GM19238 (cell line): ENCODE data around the gene APOA5.
"Not testable (repeated sequence)": the region's sequence is repeated elsewhere in the genome, so short reads cannot be mapped to it uniquely, and the experiment has no call there.

Source experiments
- DNase-seq: peaks from one replicate; pipeline ENCODE4 v3.0.0; 2011; ENCODE audit warnings: low spot score; ENCODE audit not compliant: insufficient read length

APOA5 gene

GRCh38 chr11:116827461-116827860, 35.8 kb upstream of the APOA5 start:
- no peak for DNase-seq

DNA sequence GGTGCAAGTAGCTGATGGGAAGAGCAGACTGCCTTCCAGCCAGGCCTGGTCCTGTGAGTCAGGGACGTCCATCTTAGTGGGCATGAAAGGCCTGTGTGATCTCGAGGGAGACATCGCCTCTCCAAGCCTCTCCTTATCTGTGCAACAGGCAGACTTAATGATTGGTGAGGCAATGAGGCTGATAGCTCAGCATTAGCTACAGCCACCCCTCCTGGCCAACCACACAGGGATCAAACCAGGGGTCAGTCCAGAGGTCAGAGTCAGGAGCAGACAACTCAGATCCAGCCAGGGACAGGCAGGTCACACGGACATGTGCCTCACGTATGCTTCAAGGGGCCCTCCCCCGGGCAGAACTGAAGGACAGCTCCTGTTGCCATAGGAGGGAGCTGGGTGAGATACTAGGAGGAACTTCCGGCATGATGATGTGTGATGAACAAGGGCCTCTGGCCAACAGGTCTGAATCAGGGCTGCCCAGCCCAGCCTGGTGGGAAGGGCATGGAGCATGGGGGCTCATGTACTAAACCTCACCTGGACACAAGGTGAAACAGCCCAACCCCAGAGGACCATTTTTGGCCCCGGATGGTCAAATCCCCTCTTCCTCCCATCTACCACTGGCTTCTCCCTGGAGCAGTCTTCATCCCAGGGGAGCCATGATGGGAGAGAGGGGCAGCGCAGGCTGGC, 35.2 kb upstream of the APOA5 start:
- DNase-seq, result no peak

GRCh38 chr11:116825854-116826750, 34.4 kb upstream of the APOA5 start:
- DNase-seq, result no peak

GRCh38 chr11:116825434-116825833, 33.8 kb upstream of the APOA5 start:
- DNase-seq, result no peak

DNA sequence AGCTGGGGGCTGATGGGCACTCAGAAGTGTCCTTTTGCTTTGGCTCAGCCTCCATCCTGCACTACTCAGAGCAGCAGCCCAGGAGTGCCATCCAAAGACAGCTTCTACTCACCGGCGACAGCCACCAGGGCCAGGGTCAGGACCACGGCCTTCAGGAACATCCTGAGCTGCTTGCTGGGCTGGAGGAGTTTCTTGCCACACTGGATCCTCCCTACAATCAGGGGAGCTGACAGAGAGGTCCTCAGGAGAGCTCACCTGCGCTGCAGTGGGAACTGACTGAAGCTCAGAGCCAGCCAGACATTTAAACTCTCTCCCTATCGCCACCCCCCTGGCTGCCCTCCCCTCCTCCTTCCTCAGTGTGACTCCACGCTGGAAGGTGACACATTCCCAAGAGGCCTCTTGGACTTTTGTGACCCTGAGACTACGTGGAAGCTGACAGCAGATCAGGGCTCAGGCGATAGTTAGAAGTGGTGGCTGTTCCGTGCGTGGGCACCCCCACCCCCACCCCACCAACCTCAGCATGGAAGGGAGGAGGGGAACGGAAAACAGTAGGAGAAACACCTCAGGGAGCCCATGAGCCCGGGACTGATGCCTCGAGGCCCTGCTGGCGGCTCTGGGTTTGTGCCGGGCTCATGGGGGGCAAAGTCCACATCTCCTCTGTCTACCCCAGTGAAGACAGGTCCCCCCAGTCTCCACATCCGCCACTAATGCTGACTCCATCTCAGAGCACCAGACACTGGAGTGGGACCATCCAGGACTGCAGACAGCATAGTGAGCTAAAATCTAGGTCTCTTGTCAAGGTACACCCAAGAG, 31.6 kb upstream of the APOA5 start, which contains the start of gene APOA4:
Gene APOA4 (minus strand): TSS at position 274 of the 813 bp plus-strand sequence. CDS start 113 bp downstream, at position 161.
- no peak for DNase-seq

GRCh38 chr11:116822575-116822974, 30.9 kb upstream of the APOA5 start:
- no peak for DNase-seq

DNA sequence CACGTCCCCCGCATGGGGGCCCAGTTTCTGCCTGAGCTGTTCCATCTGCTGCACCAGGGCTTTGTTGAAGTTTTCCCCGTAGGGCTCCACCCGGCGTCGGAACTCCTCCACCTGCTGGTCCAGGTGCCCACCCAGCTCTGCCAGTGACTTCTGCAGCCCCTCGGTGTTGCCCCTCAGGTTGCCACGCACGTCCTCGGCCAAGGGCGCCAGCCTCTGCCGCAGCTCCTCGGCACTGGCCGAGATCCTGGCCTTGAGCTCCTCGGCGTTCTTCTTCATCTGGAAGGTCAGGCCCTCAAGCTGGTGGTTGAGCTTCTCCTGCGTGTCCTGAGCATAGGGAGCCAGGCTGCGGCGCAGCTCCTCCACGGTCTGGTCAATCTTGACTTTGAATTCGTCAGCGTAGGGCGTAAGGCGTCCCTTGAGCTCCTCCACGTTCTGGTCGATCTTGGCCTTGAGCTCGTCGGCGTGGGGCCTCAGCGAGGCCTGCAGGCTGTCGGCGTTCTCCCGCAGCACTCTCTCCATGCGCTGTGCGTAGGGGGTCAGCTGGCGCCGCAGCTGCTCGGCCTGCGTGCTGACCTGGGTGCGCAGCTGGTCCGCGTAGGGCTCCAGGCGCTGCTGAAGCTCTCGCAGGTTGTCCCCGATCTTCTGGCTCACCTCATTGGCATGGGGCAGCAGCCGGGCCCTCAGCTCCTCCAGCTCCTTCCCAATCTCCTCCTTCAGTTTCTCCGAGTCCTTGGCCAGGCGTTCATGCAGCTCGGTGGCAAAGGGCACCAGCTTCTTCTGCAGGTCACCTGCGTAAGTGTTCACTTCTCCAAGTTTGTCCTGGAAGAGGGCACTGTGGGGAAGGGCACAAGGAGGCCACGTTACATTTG, 29.6 kb upstream of the APOA5 start:
- no peak for DNase-seq

GRCh38 chr11:116819049-116819448, 27.4 kb upstream of the APOA5 start:
- DNase-seq, result no peak

DNA sequence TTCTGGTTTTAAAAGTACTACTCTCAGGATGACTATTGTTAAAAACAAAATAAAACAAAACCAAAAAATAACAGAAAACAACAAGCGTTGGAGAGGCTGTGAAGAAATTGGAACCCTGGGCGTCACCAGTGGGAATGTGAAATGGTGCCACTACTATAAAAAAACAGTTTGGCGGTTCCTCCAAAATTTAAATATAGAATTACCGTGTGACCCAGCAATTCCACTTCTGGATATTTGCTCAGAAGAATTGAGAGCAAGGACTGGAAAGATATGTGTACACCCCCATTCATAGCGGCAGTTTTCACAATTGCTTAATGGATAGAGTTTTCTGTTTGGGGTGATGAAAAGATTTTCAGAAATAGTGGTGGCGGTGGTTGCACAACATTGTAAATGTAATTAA, 22.8 kb upstream of the APOA5 start:
- DNase-seq, result no peak

DNA sequence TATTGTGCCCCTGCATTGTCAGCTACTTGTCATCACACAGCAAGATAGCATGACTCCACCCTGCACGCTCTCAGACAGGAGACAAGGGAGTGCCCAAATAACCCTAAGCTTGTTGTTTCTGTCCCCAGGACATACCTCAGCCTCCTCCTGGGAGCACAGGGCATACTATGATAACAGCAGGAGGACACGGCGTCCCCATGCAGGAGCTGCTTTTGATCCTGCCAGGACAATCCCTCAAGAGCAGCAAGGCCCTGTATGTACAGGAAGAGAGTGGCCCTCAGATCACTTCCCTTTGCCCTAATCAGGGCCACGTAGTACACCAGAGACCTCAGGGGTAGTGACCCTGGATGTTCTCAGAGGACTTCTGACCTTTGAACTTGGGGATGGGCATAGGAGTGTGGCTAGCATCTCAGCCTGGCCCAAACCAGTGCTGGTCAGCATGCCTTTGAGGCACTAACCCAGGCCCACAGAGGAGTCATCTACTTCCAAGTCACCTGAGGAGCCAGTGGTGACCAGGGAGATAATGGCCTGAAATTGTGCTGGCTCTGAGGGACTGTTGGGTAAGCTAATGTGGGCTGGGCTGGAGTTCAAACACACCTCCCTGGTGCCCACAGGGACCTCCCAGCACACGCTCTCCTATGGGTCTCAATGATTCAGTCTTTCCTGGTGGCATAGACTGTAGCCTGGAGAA, 22.2 kb upstream of the APOA5 start:
- DNase-seq, result no peak

- no peak for DNase-seq
Observed at GRCh38 chr11:116813170-116813569, 21.5 kb upstream of the APOA5 start.

DNA sequence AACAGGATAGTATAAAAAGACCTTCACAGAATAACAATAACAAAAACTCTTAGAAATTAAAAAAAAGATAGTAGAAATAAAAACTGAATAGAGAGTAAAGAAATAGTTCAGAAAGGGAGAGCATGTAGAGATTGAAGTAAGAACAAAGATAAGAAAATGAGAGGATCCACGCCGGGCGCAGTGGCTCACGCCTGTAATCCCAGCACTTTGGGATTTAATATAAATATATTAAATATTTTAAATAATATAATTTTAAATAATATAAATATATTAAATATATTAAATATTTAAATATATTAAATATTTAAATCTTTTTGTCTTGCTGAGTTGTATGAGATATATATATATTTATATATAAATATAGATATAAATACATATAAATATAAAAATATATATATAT, 20.4 kb upstream of the APOA5 start:
- DNase-seq, result no peak

DNA sequence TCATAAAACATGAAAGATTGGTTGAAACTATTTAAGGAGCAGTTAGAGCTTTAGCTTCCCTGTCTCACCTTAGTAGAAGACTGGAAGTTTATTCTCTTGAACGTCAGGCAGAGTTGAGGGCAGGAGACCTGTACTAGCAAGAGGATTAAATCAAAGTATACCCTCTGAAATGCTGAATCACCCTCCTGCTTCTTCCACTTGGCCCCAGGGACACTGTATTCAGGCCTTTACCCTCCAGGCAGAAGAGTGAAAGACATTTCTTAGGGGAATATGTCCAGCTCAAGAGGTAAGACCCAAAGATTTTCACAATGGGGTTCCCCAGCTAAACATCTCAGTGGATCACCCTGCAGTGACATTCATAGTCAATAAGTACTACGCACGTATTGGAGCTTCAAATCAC, 19.5 kb upstream of the APOA5 start:
- DNase-seq, result no peak

DNA sequence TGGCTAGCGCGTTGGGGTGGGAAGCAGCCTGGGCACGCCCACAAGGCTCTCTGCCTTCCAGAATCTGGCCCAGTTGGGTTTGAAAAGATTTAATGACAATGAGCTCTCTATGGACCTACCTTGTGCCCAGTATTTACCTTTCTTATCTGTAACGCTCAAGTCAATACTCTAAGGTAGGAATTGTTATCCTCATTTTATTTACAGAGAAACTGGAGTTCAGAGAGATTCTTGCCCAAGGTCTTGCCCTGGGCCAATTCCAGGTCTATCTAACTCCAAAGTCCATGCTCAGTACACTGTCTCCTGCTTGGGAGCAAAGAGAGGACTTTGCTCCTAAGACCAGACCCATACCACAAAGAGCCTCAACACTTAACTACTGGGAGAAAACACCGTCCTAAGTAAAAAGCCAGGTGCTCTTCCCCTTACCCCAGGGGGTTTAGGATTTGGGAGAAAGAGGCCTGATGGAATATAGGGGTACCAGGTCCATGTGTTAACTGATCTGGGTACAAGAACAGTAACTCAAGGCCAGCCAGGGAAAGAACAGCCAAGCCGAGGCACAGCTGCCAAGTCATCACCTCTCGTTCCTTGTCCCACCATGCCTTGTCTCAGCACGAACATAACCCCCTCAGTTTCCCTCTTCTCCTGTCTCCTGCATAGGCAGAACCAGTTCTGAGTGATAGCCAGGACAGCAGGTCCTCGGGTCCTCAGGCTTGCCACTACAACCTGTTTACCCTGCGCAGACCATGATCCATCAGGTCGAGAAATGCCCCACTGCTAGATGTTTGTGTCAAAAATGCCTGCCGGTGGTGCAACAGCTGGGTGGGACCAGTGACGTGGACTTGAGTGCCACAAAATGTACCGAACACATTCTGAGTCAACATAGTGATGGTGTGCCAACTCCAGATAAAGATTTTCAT, 16.8 kb upstream of the APOA5 start:
- no peak for DNase-seq

DNA sequence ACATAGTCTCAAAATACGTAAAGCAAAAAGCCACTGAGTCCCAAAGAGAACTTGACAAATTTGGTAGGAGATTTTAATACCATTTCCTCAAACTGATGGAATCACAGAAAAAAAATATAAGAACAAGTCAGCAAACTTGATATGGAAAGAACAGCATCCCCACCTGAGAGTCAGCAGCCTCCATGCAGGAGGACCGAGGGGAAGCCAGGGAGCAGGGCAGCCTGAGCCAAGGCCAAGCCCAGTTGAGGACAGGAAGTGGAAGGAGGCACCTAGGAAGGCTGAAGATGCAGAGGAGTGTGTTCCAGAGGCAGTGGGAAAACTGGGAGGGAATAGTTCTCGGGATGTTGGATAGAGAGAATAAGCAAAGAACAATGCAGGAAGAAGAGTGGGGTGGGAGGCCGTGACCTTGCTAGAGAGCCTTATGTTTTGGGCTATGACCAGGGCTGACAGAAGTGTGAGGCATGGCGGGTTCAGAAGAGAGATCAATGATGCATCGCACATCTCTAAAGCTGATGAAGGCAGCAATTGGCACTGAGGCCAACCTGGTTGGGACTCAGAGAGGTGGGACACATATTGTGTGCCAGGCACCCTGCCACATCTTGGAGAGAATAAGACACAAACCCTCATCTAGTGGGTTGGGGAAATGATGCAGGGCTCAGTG, 16.1 kb upstream of the APOA5 start:
- DNase-seq, result no peak

GRCh38 chr11:116804001-116804400, 12.3 kb upstream of the APOA5 start:
- no peak for DNase-seq

- not testable (repeated sequence) for DNase-seq
Observed at GRCh38 chr11:116801662-116802061, 10.0 kb upstream of the APOA5 start.

DNA sequence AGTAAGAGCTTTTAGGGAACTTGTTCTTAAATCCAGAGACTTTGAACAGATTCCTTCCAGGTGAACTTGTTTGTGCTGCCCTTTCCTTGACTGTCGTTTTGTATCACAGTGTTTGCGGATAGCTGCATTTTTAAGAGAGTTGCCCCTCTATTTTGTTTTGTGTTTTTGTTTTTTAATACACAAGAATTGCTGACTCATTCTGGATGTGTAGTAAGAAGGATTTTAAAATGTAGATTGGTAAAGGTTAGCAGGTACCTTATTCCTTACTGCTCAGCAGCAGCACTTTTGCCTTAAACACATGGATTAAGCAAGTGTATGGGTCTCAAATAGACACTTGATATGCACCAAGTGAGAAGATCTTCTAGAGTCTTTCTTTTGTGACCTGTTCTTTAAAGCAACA, 8.9 kb upstream of the APOA5 start:
- DNase-seq, result no peak

DNA sequence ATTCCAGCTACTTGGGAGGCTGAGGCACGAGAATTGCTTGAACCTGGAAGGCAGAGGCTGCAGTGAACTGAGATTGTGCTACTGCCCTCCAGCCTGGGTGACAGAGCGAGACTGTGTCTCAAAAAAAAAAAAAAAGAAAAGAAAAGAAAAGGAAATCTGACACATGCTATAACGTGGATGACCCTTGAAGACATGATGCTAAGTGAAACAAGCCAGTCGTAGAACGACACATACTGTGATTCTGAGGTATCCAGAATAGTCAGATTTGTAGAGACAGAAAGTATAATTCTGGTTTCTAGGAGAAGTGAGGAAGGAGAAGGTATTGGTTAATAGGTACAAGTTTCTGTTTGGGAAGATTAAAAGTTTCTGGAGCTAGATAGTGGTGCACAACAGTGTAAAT, 6.7 kb upstream of the APOA5 start:
- DNase-seq, result no peak
